ENCODE results near the gene MATK. TPM values are rescaled to one million over a fixed set of nuclear protein-coding genes. Genes with fewer than 3 reads are reported as not detected.

The MATK gene
- polyA plus RNA-seq, 1 donor = 4.9 TPM

- Histone ChIP-seq H3K27me3 (ENCODE audit: control insufficient read depth, insufficient read depth, low read length) (no peaks in the 10 kb centered on the region), H3K4me3 (ENCODE audit: low read length) (no peak overlapping the region), H3K4me1 (ENCODE audit: control insufficient read depth, insufficient read depth, low read length) (no peaks in the 10 kb centered on the region), H3K36me3 (ENCODE audit: control insufficient read depth, insufficient read depth, low read length) (peaks cover 54% of the 10 kb centered on the region), H3K9me3 (ENCODE audit: control insufficient read depth, low read depth, low read length) (peaks cover 7% of the 10 kb centered on the region), H3K27ac (ENCODE audit: low read length) (no peak overlapping the region)
- no peak for DNase-seq
- WGBS (ENCODE audit: insufficient coverage, low lambda C conversion rate) = no CpG with 5 or more reads among the region's 1 CpG
Measured at GRCh38 chr19:3732108-3732507, 54.1 kb downstream of the MATK start.

GRCh38 chr19:3730457-3730958 is 55.7 kb downstream of the MATK start:
- H3K4me3 ChIP-seq (ENCODE audit: low read length) = no peak overlapping the region
- peaks cover 44% of the 10 kb centered on the region for H3K36me3 ChIP-seq (ENCODE audit: control insufficient read depth, insufficient read depth, low read length)
- H3K27ac ChIP-seq (ENCODE audit: low read length) = no peak overlapping the region
- H3K4me1 ChIP-seq (ENCODE audit: control insufficient read depth, insufficient read depth, low read length) = no peaks in the 10 kb centered on the region
- no peaks in the 10 kb centered on the region for H3K27me3 ChIP-seq (ENCODE audit: control insufficient read depth, insufficient read depth, low read length)
- WGBS (ENCODE audit: insufficient coverage, low lambda C conversion rate) = 100% methylated on average over 2 of the region's 32 CpGs
- no peak for DNase-seq
- peaks cover 7% of the 10 kb centered on the region for H3K9me3 ChIP-seq (ENCODE audit: control insufficient read depth, low read depth, low read length)

Other genes with a start within 250 kb of the MATK start
- 3.2 TPM for gene TEKTIP1, start 247.2 kb downstream of the MATK start, polyA plus RNA-seq
- 33.7 TPM for gene MFSD12, start 228.8 kb downstream of the MATK start, polyA plus RNA-seq
- 59.6 TPM for gene HMG20B, start 213.4 kb downstream of the MATK start, polyA plus RNA-seq
- gene GIPC3, start 200.9 kb downstream of the MATK start, polyA plus RNA-seq = 1.6 TPM
- 1.3 TPM for gene TBXA2R, start 179.5 kb downstream of the MATK start, polyA plus RNA-seq
- gene CACTIN, start 159.6 kb downstream of the MATK start, polyA plus RNA-seq = 17.5 TPM
- gene PIP5K1C, start 85.9 kb downstream of the MATK start, polyA plus RNA-seq = 23.0 TPM
- gene TJP3, start 78.0 kb downstream of the MATK start, polyA plus RNA-seq = 73.4 TPM
- 21.1 TPM for gene APBA3, start 24.7 kb downstream of the MATK start, polyA plus RNA-seq
- gene MRPL54, start 23.7 kb downstream of the MATK start, polyA plus RNA-seq = 52.1 TPM
- gene RAX2, start 14.2 kb downstream of the MATK start, polyA plus RNA-seq = 0.01 TPM
- 1.8 TPM for gene ZFR2, start 82.7 kb upstream of the MATK start, polyA plus RNA-seq
- 5.4 TPM for gene ATCAY, start 94.3 kb upstream of the MATK start, polyA plus RNA-seq
- 0.43 TPM for gene NMRK2, start 146.7 kb upstream of the MATK start, polyA plus RNA-seq
- 52.9 TPM for gene DAPK3, start 184.7 kb upstream of the MATK start, polyA plus RNA-seq
- 1,852 TPM for gene EEF2, start 199.1 kb upstream of the MATK start, polyA plus RNA-seq
- 26.8 TPM for gene PIAS4, start 221.4 kb upstream of the MATK start, polyA plus RNA-seq